Measurements from ENCODE around the gene VCP.

GRCh38 chr9:35026671-35027070 lies 45.8 kb downstream of the VCP start:
- TF ChIP-seq CTCF (IDR thresholded peaks at IDR 0.05) (no peak), POLR2A (IDR thresholded peaks at IDR 0.05) (no peak), POLR2AphosphoS5 (IDR thresholded peaks at IDR 0.05) (no peak)
